Measurements from ENCODE around the gene SOCS7. TPM values are rescaled to one million over a fixed set of nuclear protein-coding genes. Genes with fewer than 3 reads are reported as not detected.

Gene SOCS7
- total and polyA plus RNA-seq, 4 experiments from 2014 or later = 0.11 to 24.7 (median 12.4) TPM

DNA sequence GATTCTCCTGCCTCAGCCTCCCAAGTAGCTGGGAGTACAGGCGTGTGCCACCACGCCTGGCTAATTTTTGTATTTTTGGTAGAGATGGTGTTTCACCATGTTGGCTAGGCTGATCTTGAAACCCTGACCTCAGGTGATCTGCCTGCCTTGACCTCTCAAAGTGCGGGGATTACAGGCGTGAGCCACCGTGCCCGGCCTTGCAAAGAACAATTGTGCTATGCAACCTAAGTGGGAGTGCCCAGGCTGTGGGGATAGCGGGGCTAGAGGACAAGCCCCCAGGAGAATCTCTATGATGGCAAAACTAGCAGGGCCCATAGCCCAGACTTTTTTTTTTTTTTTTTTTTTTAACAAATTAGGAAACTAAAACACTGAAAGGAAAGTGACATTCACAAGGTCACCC lies 5.9 kb upstream of the SOCS7 start:
- Histone ChIP-seq H3K27me3 (ENCODE audit: insufficient read depth, low read length) (no peaks in the 10 kb centered on the region), H3K27ac (ENCODE audit: low read depth, low read length) (no peak overlapping the region), H3K9me3 (ENCODE audit: control insufficient read depth in 1 of 2, low read length in 2 of 2) (no peaks in the 10 kb centered on the region), H3K36me3 (ENCODE audit: insufficient read depth, low read length) (no peaks in the 10 kb centered on the region), H3K4me3 (ENCODE audit: low read length in 2 of 2) (no peak overlapping the region), H3K4me1 (ENCODE audit: insufficient read depth, low read length) (peaks cover 3% of the 10 kb centered on the region)
- DNase-seq = no peak
- Mint-ChIP-seq H3K27me3 (peaks cover 2 to 9% of the 10 kb centered on the region in 2 donors), H3K36me3 (no peaks in the 10 kb centered on the region), H3K4me1 (peaks cover 4 to 17% (median 7%) of the 10 kb centered on the region in 4 donors), H3K9me3 (no peaks in the 10 kb centered on the region), H3K4me3 (no peak overlapping the region), H3K27ac (no peak overlapping the region)
- ChIA-PET CTCF (ENCODE audit: partially characterized antibody) (interaction anchor here (1.0 to 5.5 kb wide), 2 partner anchors 36 to 67 kb away, joined by 4 to 192 read pairs; no protein-coding TSS in a partner anchor), POLR2A (ENCODE audit: partially characterized antibody) (no interaction called here)
- intact Hi-C loops (cut with micrococcal nuclease) = no loop called here

DNA sequence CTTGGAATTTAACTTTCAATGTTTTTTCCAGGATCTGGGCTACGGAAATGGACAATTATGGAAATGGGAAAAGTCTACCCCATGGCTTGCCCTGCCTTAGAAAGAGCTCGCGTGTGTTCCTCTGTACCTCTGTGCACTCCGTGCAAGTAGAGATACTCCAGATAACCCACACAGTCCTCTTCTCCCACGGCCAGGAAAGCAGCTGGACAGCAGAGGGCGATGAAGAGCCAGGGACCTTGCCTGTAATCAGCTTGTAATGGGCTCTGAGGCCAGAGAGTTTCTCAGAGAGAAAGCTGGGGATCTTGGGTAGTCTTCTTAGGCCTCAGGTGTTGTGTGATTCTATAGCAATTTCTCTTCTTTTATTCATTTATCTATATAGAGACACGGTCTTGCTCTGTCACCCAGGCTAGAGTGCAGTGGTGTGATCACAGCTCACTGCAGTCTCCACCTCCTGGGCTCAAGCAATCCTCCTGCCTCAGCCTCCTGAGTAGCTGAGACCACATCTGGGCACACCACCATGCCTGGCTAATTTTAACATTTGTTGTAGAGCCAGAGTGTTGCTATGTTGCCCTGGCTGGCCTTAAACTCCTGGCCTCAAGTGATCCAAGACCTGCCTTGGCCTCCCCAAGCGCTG lies 2.4 kb upstream of the SOCS7 start:
- no peaks in the 10 kb centered on the region for H3K9me3 ChIP-seq (ENCODE audit: control insufficient read depth in 1 of 2, low read length in 2 of 2)
- H3K27me3 ChIP-seq (ENCODE audit: insufficient read depth, low read length) = no peaks in the 10 kb centered on the region
- Mint-ChIP-seq H3K27me3 (peaks cover 1 to 6% of the 10 kb centered on the region in 2 donors), H3K4me3 (peak overlapping the region in 4 of 8 donors; percentile 8 to 43 (median 16)), H3K27ac (peak overlapping the region in 5 of 7 donors; percentile 0 to 67 (median 11)), H3K4me1 (peaks cover 18 to 38% (median 26%) of the 10 kb centered on the region in 4 donors), H3K36me3 (peaks cover 0 to 6% of the 10 kb centered on the region in 2 donors), H3K9me3 (no peaks in the 10 kb centered on the region)
- peaks cover 24% of the 10 kb centered on the region for H3K4me1 ChIP-seq (ENCODE audit: insufficient read depth, low read length)
- DNase-seq = peak; percentile 78 to 82 (median 80)
- no peaks in the 10 kb centered on the region for H3K36me3 ChIP-seq (ENCODE audit: insufficient read depth, low read length)
- intact Hi-C loops (cut with micrococcal nuclease) = no loop called here
- ChIA-PET POLR2A (ENCODE audit: partially characterized antibody) (interaction anchor here (0.8 to 2.6 kb wide), 3 partner anchors 10 to 65 kb away, joined by 3 to 17 read pairs (median 6); partner anchors contain the start of gene MRPL45), CTCF (ENCODE audit: partially characterized antibody) (interaction anchor here (0.7 to 5.5 kb wide), 23 partner anchors 9 to 315 kb away, joined by 3 to 192 read pairs (median 6); partner anchors contain the start of gene ARHGAP23)
- H3K27ac ChIP-seq (ENCODE audit: low read depth, low read length) = no peak overlapping the region
- no peak overlapping the region for H3K4me3 ChIP-seq (ENCODE audit: low read length in 2 of 2)

DNA sequence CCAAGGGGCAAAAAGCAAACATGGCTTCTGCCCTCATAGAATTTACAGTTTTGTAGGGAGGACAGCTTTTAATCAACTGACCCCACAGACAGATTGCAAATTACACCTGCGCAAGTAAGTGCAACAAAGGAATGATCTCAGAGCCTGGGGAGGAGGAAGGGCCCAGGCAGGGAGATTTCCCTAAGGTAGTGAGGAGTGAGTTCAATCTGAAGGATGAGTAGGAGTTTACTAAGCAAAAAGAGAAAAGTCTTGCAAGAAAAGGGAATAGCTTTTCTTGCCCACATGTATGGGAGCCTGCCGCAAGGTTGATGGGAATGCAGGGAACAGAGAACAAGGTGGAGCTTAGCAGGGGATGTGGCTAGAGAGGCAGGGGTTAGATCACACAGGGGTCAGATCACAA lies 1.6 kb upstream of the SOCS7 start:
- H3K27me3 ChIP-seq (ENCODE audit: insufficient read depth, low read length) = no peaks in the 10 kb centered on the region
- peaks cover 32% of the 10 kb centered on the region for H3K4me1 ChIP-seq (ENCODE audit: insufficient read depth, low read length)
- H3K27ac ChIP-seq (ENCODE audit: low read depth, low read length) = no peak overlapping the region
- Mint-ChIP-seq H3K27me3 (peaks cover 1 to 2% of the 10 kb centered on the region in 2 donors), H3K4me3 (peak overlapping the region in 5 of 8 donors; percentile 34 to 67 (median 48)), H3K9me3 (no peaks in the 10 kb centered on the region), H3K27ac (peak overlapping the region in 4 of 7 donors; percentile 36 to 75 (median 44)), H3K36me3 (peaks cover 0 to 6% of the 10 kb centered on the region in 2 donors), H3K4me1 (peaks cover 25 to 46% (median 34%) of the 10 kb centered on the region in 4 donors)
- ChIA-PET CTCF (ENCODE audit: partially characterized antibody) (interaction anchor here (0.6 to 5.5 kb wide), 20 partner anchors 9 to 314 kb away, joined by 3 to 192 read pairs (median 8); partner anchors contain the start of gene ARHGAP23), POLR2A (ENCODE audit: partially characterized antibody) (interaction anchor here (2.2 to 2.6 kb wide), 2 partner anchors 53 to 65 kb away, joined by 6 to 17 read pairs; partner anchors contain the start of gene MRPL45)
- DNase-seq = no peak
- H3K4me3 ChIP-seq (ENCODE audit: low read length in 2 of 2) = no peak overlapping the region
- H3K36me3 ChIP-seq (ENCODE audit: insufficient read depth, low read length) = no peaks in the 10 kb centered on the region
- intact Hi-C loops (cut with micrococcal nuclease) = no loop called here
- no peaks in the 10 kb centered on the region for H3K9me3 ChIP-seq (ENCODE audit: control insufficient read depth in 1 of 2, low read length in 2 of 2)

DNA sequence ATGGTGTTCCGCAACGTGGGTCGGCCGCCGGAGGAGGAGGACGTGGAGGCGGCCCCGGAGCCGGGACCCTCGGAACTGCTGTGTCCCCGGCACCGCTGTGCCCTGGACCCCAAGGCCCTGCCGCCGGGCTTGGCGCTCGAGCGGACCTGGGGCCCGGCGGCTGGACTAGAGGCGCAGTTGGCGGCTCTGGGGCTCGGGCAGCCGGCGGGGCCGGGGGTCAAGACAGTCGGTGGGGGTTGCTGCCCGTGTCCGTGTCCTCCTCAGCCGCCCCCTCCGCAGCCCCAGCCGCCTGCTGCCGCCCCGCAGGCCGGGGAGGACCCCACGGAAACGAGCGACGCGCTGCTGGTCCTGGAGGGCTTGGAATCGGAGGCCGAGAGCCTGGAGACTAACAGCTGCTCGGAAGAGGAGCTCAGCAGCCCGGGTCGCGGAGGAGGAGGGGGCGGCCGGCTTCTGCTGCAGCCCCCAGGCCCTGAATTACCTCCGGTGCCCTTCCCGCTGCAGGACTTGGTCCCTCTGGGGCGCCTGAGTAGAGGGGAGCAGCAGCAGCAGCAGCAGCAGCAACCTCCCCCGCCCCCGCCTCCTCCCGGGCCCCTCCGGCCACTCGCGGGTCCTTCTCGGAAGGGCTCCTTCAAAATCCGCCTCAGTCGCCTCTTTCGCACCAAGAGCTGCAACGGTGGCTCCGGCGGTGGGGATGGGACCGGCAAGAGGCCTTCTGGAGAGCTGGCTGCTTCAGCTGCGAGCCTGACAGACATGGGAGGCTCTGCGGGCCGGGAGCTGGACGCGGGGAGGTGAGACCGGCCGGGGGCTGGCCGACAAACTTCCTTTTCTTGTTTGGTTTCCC lies 821 bp downstream of the SOCS7 start:
- Mint-ChIP-seq H3K9me3 (no peaks in the 10 kb centered on the region), H3K4me1 (peaks cover 40 to 71% (median 51%) of the 10 kb centered on the region in 4 donors), H3K27ac (peak overlapping the region; percentile 4 to 77 (median 60)), H3K27me3 (peaks cover 0 to 2% of the 10 kb centered on the region in 2 donors), H3K4me3 (peak overlapping the region; percentile 79 to 85 (median 84)), H3K36me3 (peaks cover 0 to 6% of the 10 kb centered on the region in 2 donors)
- POLR2A ChIA-PET (ENCODE audit: partially characterized antibody) = interaction anchor here (1.0 to 1.7 kb wide), 4 partner anchors 9 to 376 kb away, joined by 3 to 8 read pairs (median 5); no protein-coding TSS in a partner anchor
- CTCF ChIA-PET (ENCODE audit: partially characterized antibody) = interaction anchor here (2.2 to 5.6 kb wide), 2 partner anchors 11 to 61 kb away, joined by 6 to 52 read pairs; no protein-coding TSS in a partner anchor
- Histone ChIP-seq H3K4me1 (ENCODE audit: insufficient read depth, low read length) (peaks cover 34% of the 10 kb centered on the region), H3K4me3 (ENCODE audit: low read length in 2 of 2) (peak overlapping the region in 1 of 2 donors; percentile 47), H3K9me3 (ENCODE audit: control insufficient read depth in 1 of 2, low read length in 2 of 2) (no peaks in the 10 kb centered on the region), H3K36me3 (ENCODE audit: insufficient read depth, low read length) (no peaks in the 10 kb centered on the region), H3K27ac (ENCODE audit: low read depth, low read length) (peak overlapping the region; percentile 62), H3K27me3 (ENCODE audit: insufficient read depth, low read length) (no peaks in the 10 kb centered on the region)
- peak in 4 of 5 donors; percentile 4 to 41 (median 16) for DNase-seq
- intact Hi-C loops (cut with micrococcal nuclease) = loop anchor here (2.0 kb wide), 1 partner anchor 206 kb away; no protein-coding TSS in a partner anchor

- peaks cover 34% of the 10 kb centered on the region for H3K4me1 ChIP-seq (ENCODE audit: insufficient read depth, low read length)
- Mint-ChIP-seq H3K27me3 (peaks cover 0 to 2% of the 10 kb centered on the region in 2 donors), H3K4me1 (peaks cover 43 to 72% (median 54%) of the 10 kb centered on the region in 4 donors), H3K36me3 (peaks cover 0 to 6% of the 10 kb centered on the region in 2 donors), H3K27ac (peak overlapping the region; percentile 4 to 77 (median 60)), H3K4me3 (peak overlapping the region; percentile 79 to 85 (median 84)), H3K9me3 (no peaks in the 10 kb centered on the region)
- no peaks in the 10 kb centered on the region for H3K27me3 ChIP-seq (ENCODE audit: insufficient read depth, low read length)
- H3K36me3 ChIP-seq (ENCODE audit: insufficient read depth, low read length) = no peaks in the 10 kb centered on the region
- intact Hi-C loops (cut with micrococcal nuclease) = loop anchor here (2.0 kb wide), 1 partner anchor 206 kb away; no protein-coding TSS in a partner anchor
- POLR2A ChIA-PET (ENCODE audit: partially characterized antibody) = interaction anchor here (1.4 kb wide), 1 partner anchor 11 kb away, joined by 3 read pairs; no protein-coding TSS in a partner anchor
- CTCF ChIA-PET (ENCODE audit: partially characterized antibody) = interaction anchor here (2.2 to 5.6 kb wide), 2 partner anchors 11 to 60 kb away, joined by 6 to 52 read pairs; no protein-coding TSS in a partner anchor
- H3K4me3 ChIP-seq (ENCODE audit: low read length in 2 of 2) = peak overlapping the region in 1 of 2 donors; percentile 47
- DNase-seq = no peak
- H3K9me3 ChIP-seq (ENCODE audit: control insufficient read depth in 1 of 2, low read length in 2 of 2) = no peaks in the 10 kb centered on the region
- no peak overlapping the region for H3K27ac ChIP-seq (ENCODE audit: low read depth, low read length)
Measured at GRCh38 chr17:38353086-38353604, 1.5 kb downstream of the SOCS7 start.

DNA sequence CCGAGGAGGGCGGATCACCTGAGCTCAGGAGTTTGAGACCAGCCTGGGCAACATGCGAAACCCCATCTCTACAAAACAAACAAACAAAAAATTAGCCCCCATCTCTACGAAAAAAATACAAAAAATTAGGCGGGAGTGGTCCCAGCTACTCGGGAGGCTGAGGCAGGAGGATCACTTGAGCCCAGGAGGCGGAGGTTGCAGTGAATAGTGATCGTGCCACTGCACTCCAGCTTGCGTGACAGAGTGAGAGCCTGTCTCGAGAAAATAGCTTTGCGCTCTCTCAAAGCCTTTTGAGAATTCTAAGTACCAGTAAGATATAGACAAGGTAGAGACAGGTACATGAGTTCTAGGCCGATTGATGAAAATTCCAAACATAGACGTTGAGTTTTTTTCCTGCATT lies 2.0 kb downstream of the SOCS7 start:
- POLR2A ChIA-PET (ENCODE audit: partially characterized antibody) = interaction anchor here (1.2 to 1.4 kb wide), 2 partner anchors 10 to 37 kb away, joined by 3 read pairs; no protein-coding TSS in a partner anchor
- peaks cover 34% of the 10 kb centered on the region for H3K4me1 ChIP-seq (ENCODE audit: insufficient read depth, low read length)
- no peaks in the 10 kb centered on the region for H3K9me3 ChIP-seq (ENCODE audit: control insufficient read depth in 1 of 2, low read length in 2 of 2)
- H3K27ac Mint-ChIP-seq = peak overlapping the region in 4 of 7 donors; percentile 22 to 77 (median 61)
- peaks cover 0 to 2% of the 10 kb centered on the region in 2 donors for H3K27me3 Mint-ChIP-seq
- peak overlapping the region; percentile 79 to 85 (median 84) for H3K4me3 Mint-ChIP-seq
- H3K36me3 ChIP-seq (ENCODE audit: insufficient read depth, low read length) = no peaks in the 10 kb centered on the region
- H3K9me3 Mint-ChIP-seq = no peaks in the 10 kb centered on the region
- intact Hi-C loops (cut with micrococcal nuclease) = loop anchor here (2.0 kb wide), 1 partner anchor 205 kb away; no protein-coding TSS in a partner anchor
- peaks cover 43 to 75% (median 54%) of the 10 kb centered on the region in 4 donors for H3K4me1 Mint-ChIP-seq
- no peak overlapping the region for H3K27ac ChIP-seq (ENCODE audit: low read depth, low read length)
- H3K27me3 ChIP-seq (ENCODE audit: insufficient read depth, low read length) = no peaks in the 10 kb centered on the region
- no peak for DNase-seq
- H3K36me3 Mint-ChIP-seq = peaks cover 0 to 6% of the 10 kb centered on the region in 2 donors
- CTCF ChIA-PET (ENCODE audit: partially characterized antibody) = interaction anchor here (5.6 kb wide), 1 partner anchor 59 kb away, joined by 52 read pairs; no protein-coding TSS in a partner anchor
- no peak overlapping the region for H3K4me3 ChIP-seq (ENCODE audit: low read length in 2 of 2)
